ENCODE data around the gene SMOC2.
"Not testable (repeated sequence)": the region's sequence is repeated elsewhere in the genome, so short reads cannot be mapped to it uniquely, and the experiment has no call there.

SMOC2 gene

DNA sequence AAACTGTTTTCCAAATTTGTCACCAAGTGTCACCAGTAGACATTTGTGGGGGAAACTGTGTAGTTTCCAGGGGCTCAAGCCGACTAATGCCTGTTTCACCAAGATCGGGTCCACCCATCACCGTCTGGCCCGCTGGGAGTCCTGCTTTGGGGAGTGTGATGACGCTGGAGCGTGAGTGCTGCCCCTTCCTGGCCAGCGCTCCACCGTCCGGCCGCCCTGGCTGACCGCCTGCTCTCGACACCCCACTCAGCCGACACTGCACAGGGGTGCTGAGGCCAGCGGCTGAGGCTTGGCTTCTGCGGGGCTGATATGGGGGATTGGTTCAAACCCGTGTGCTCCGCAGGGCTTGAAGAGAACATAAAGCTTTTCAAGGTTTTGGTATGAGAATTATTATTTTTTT, 160.1 kb downstream of the SMOC2 start:
- no peak for DNase-seq (ENCODE audit: low spot score)

- no peak for DNase-seq (ENCODE audit: low spot score)
These were observed 160.6 kb downstream of the SMOC2 start for GRCh38 chr6:168601546-168601945.

DNA sequence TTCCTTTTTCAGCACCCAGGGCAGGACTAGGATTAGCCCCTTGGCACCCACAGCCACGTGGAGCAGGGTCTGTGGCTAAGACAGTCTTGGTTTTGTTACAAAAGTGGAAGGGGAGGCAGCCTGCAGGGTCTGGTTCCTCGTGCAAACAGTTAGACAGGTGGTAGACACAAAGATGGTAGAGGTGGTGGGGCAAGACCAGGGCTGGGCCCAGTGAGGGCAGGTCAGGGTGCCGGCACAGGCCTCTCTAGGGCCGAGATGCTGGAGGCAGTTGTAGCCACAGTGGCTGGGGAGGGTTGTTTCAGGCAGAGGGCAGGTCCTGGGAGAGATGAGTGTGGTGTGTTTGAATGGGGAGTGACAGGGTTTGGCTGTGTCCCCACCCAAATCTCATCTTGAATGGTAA, 161.6 kb downstream of the SMOC2 start:
- DNase-seq (ENCODE audit: low spot score): no peak

- DNase-seq (ENCODE audit: low spot score): no peak
These were observed 162.2 kb downstream of the SMOC2 start for GRCh38 chr6:168603234-168603633.

DNA sequence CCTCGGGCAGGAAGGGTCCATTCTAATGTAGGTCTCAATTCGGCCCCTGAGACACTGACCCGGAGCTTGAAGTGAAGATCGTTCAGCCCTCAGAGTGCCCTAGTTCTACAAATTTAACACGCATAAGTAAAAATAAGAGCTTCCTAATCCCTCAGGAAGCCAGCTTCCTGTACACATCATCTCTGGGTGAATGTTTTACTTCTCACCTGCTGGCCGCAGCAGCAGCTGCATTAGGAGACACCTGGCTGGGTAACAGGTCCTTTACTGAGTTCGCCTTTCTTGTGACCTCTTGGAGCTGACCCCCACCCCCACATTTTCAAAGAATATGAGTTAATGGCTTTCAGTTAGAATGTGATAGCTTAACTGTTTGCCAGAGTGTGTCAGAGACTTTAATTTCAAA, 165.0 kb downstream of the SMOC2 start:
- DNase-seq (ENCODE audit: low spot score): no peak

DNA sequence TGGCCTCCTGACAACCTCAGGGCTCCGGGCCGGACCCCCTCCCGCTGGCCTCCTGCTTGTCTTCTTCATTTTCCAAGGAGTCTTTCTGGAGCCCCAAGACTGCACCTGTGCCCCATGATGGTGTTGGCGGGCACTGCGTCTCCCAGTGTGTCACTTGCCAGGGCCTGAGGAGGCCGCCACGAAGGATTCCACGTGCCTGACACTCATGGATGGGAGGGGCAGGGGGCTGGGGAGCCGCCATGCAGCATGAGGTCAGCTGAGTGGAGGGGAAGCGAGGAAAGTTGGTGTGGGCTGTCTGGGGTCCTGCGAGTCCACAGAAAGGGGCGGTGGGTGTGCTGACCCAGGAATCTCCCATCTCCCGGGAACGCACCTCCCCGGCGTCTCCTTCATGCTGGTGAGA, 165.7 kb downstream of the SMOC2 start:
- DNase-seq (ENCODE audit: low spot score): no peak

- no peak for DNase-seq (ENCODE audit: low spot score)
These were observed 166.5 kb downstream of the SMOC2 start for GRCh38 chr6:168607272-168608112.

GRCh38 chr6:168608113-168608400, 167.1 kb downstream of the SMOC2 start:
- DNase-seq (ENCODE audit: low spot score): no peak

- no peak for DNase-seq (ENCODE audit: low spot score)
These were observed 168.2 kb downstream of the SMOC2 start for GRCh38 chr6:168609026-168609685.

DNA sequence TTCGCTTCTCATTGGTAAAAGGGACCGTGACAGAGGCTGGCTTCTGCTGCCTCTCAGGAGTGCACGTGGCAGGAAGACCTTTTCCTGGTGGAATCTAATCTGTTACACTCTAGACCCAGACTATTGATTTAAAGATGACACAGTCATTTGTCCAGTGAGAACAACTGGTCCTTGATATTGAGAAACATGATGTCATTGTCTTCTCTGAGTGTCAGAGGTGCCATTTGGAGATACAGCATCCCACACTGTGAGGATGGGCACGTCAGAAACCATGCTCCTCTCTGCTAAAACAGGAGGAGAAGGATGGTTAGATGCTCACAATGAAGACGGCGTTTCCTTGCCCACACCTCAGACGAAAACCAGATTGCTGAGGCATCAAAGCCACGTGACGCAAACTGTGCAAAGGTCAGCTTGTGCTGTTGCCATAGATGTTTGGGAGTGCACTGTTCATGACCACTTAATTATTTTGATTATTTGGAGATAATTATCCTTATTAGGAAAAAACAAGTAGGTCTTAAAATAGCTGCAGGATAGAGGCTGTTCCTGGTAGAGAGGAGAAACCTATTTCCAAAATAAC, 169.0 kb downstream of the SMOC2 start:
- DNase-seq (ENCODE audit: low spot score): no peak

DNA sequence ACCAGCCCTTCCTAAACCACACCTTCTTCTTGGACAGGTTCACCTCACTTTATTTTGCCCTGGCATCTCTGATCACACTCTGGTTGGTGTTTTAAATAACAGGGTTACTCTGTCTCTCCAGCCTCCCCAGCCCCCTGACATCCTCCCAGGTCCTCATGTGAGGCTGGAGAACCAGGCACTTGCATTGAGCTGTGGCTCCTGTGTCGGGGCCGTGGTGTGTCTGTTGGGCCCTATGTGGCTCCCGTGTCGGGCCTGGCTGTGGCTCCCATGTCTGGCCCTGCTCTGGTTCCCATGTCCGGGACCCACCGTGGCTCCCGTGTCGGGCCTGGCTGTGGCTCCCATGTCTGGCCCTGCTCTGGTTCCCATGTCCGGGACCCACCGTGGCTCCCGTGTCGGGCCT, 170.0 kb downstream of the SMOC2 start:
- DNase-seq (ENCODE audit: low spot score): not testable (repeated sequence)

DNA sequence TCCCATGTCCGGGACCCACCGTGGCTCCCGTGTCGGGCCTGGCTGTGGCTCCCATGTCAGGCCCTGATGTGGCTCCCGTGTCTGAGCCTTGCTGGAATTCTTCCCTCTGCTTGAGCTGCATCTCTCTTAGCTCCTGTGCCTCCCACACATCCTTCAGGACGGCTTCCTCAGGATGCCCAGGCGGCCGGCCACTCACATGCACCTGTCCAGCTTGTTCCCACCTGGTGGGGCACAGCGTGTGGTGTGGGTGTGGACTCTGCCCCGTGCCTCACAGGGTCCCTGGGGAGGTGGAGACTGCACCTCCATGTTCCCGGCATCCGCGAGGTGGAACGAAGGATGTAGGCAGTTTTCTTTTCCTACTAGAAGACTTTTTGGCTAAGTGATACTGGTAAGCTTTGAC, 170.7 kb downstream of the SMOC2 start:
- DNase-seq (ENCODE audit: low spot score): no peak

DNA sequence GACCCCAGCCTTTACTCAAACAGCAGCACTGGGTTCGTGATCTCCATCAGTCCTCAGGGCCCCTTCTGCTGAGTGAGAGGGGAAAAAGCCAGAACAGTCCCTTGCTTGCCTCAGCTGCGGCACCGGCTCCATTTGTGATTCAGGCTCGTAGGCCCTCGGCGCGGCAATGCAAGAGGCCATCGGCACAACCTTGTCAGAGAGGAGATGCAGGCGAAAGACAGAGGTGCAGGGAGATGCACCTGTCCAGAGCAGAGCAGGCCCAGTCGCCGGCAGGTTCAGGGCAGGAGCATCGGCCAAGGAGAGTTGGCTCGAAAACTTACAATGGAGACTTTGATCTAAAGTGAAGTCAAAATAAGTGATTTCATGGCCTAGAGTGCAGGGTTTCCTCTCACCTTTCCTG, 171.6 kb downstream of the SMOC2 start:
- DNase-seq (ENCODE audit: low spot score): no peak

DNA sequence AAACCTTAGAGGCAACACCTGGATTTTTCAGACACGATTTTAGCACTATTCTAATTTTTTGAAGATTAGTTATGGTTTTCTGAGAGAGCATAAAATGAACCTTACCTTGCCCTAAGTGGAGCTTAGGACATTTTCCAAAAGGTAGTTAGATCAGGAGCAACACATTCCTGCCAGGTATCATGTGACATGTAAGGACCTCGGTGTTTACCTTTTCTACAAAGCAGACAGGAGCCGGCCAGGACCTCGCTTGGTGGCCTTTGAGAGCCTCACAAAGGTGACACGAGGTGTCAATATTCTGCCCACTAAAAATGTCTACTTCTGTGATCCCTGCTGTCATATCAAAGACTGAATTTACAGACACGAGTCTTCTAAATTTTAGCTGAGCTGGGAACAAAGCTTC, 174.9 kb downstream of the SMOC2 start:
- no peak for DNase-seq (ENCODE audit: low spot score)

DNA sequence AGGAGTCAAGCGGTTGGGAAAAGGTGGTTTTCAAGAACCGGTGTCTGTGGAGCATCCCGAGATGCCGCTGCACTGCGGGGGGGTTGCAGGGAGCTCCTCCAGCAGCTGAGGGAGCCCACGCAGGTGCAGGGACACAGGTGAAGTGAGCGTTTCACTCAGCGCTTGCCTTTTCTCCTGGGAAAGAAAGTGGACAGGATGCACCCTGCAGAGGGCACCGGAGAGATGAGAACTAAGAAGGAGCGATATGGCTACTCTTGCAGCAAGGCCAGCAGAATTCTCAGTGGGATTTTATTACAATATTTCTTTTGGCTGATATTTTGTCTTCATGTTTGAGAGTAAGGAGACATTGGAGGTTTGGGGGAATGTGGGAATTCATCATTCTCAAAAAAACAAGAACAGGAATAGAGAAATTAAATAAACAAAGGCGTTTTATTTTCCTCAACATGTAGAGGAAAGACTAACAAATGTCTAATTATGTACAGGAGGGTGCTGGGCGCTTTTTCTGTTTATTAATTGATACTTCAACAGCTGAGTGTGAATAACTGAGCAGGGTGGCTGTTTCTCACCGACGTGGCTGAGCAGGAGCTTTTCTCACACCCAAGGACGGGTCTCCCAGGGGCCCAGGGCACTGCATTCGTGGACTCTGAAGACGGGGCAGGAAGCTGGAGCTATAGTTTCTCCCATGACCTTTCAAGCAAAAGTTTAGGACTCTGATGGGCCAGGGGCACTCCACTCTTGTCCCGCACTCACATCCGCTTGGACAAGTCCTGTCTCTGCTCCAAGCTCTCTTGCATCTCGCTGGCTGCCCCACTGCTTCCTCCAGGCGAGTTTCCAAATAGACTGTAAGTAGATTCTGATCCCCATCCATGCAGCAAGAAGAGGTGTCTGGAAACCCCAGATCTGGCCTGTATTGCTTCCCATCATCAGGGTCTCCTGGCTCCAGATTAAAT, 176.1 kb downstream of the SMOC2 start:
- peak; percentile 31 for DNase-seq (ENCODE audit: low spot score)

GRCh38 chr6:168618546-168619315, 177.7 kb downstream of the SMOC2 start:
- DNase-seq (ENCODE audit: low spot score): no peak

DNA sequence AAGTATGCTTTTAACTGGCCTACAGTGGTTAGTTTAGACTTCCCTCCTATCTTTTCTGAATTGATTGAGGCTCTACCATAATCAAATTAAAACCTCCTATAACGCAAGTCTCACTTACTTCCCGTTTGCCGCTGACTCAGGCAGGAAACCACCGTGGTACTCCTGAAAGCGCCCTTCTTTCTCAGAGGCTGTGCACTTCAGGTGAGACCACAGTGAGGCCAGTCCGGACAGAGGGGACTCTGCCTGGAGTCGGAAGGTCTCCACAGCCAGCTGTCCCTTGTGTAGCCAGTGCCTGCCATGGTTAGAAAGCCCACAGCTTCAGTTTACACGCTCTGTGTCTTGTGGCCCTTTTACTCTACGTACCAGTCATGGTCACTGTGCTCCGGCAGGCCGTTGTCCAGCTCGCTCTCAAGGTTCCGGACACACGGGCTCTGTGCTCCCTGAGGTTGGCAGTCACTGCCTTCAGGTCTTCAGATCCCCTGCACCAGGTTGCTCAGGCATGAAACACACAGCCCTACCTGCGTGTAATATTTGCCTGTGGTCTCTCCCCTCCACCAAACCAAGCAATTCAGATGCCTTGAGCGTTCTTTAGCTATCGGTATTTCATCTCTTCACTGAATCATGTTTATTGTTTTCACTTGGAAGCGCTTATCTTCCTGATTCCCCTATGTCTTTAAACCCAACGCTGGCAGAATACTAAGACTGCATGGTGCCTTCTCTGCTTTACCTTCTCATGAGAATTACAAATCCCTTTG, 178.8 kb downstream of the SMOC2 start:
- DNase-seq (ENCODE audit: low spot score): no peak

DNA sequence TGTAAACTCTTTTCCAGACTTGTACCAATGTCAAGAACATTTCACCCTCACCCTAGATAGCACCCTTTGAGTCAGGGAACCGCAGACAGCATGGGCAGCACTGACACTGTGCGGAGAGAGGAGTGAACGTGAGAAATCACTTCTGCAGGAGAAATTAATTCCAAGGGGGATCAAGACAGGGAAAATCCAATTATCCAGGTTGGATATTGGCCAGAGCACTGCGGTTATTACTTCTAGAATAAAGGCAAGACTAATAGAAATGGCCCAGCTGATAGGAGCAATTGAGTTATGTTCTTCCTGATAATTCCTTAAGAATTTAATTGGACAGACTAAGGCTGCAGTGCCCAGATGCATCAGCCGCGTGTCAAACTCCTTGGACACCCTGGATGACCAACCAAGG, 179.6 kb downstream of the SMOC2 start:
- no peak for DNase-seq (ENCODE audit: low spot score)

- no peak for DNase-seq (ENCODE audit: low spot score)
These were observed 182.8 kb downstream of the SMOC2 start for GRCh38 chr6:168623736-168624135.

DNA sequence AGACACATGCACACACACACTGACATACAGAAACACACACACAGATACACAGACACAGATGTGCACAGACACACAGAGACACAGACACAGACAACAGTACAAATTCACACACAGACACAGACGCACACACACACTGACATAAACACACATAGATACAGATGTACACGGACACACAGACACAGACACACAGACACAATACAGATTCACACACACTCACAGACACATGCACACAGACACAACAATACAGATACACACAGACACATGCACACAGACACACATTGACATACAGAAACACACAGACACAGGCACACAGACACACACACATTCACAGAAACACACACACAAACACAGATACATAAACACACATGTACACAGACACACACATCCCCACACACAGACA, 183.6 kb downstream of the SMOC2 start:
- no peak for DNase-seq (ENCODE audit: low spot score)

- no peak for DNase-seq (ENCODE audit: low spot score)
These were observed 184.0 kb downstream of the SMOC2 start for GRCh38 chr6:168624948-168625347.
